ENCODE results near the gene FIP1L1.

DNA sequence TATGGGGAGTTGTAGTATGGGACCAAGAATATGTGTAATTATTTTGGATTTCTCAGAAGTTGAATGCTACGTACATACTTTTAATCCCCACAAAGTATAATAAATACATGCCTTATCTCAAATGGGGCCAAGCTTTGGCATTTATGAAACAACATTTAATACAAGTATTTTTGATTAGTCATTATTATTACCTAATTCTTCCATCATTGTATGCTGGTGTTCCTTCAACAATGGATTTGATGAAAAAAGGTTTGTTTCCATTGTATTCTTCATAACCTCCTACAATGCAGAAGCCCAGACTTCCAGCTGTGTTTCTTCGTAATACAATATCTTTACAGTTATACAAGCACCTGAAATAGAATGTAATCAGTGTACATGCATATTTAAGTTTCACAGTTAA lies 83.8 kb downstream of the FIP1L1 start:
- TF ChIP-seq, protein P1, sequence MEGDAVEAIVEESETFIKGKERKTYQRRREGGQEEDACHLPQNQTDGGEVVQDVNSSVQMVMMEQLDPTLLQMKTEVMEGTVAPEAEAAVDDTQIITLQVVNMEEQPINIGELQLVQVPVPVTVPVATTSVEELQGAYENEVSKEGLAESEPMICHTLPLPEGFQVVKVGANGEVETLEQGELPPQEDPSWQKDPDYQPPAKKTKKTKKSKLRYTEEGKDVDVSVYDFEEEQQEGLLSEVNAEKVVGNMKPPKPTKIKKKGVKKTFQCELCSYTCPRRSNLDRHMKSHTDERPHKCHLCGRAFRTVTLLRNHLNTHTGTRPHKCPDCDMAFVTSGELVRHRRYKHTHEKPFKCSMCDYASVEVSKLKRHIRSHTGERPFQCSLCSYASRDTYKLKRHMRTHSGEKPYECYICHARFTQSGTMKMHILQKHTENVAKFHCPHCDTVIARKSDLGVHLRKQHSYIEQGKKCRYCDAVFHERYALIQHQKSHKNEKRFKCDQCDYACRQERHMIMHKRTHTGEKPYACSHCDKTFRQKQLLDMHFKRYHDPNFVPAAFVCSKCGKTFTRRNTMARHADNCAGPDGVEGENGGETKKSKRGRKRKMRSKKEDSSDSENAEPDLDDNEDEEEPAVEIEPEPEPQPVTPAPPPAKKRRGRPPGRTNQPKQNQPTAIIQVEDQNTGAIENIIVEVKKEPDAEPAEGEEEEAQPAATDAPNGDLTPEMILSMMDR (IDR thresholded peaks at IDR 0.05): no peak
- TF ChIP-seq EZH2 (IDR thresholded peaks at IDR 0.05; ENCODE audit: borderline replicate concordance, insufficient read depth, low read depth, low read length, poor library complexity, severe bottlenecking): no peak

Data from B cell (primary cell).